Natural killer cell (primary cell): ENCODE data around the gene SOCS7. TPM values are rescaled to one million over a fixed set of nuclear protein-coding genes. Genes with fewer than 3 reads are reported as not detected.

Experiments used
- ATAC-seq, 3 donors: fragments of 150-1000 bp in 2 of 3; fragments of 200-7000 bp in 1 of 3; cut with Tn5 transposase; 1 replicate in 1 of 3; 2 replicates in 2 of 3; pipeline ENCODE4 v1.10.0; 2021; ENCODE audit warnings: mild to moderate bottlenecking in 2 of 3, moderate library complexity in 2 of 3
- DNase-seq, 2 donors: peaks; one replicate each; pipeline versions ENCODE4 v3.0.0 to v3.0.0-alpha.2; 2013 to 2021; ENCODE audit warnings: mixed read lengths in 1 of 2
- H3K27ac ChIP-seq: one replicate; pipeline ENCODE4 v1.5.1; 2013; ENCODE audit warnings: mild to moderate bottlenecking, low read length
- H3K27me3 ChIP-seq: one replicate; pipeline ENCODE4 v1.6.1; 2013; ENCODE audit warnings: low read length; ENCODE audit not compliant: control insufficient read depth, insufficient read depth
- H3K36me3 ChIP-seq: one replicate; pipeline ENCODE4 v1.6.1; 2013; ENCODE audit warnings: low read length; ENCODE audit not compliant: control insufficient read depth, insufficient read depth
- H3K4me1 ChIP-seq: one replicate; pipeline ENCODE4 v1.6.1; 2013; ENCODE audit warnings: low read length; ENCODE audit not compliant: control insufficient read depth, insufficient read depth
- H3K4me3 ChIP-seq: one replicate; pipeline ENCODE4 v1.5.1; 2013; ENCODE audit warnings: low read length
- H3K9me3 ChIP-seq: one replicate; pipeline ENCODE4 v1.6.1; 2013; ENCODE audit warnings: low read length; ENCODE audit not compliant: control insufficient read depth, insufficient read depth
- H3K27ac Mint-ChIP-seq, 2 donors: one replicate each; pipeline ENCODE4 v1.8.0; 2022; ENCODE audit warnings: mild to moderate bottlenecking in 2 of 2, mixed read lengths in 2 of 2, moderate library complexity in 1 of 2
- H3K27me3 Mint-ChIP-seq, 2 donors: one replicate each; pipeline ENCODE4 v1.8.0; 2022; ENCODE audit warnings: low read depth in 2 of 2, mixed read lengths in 2 of 2
- H3K36me3 Mint-ChIP-seq: one replicate; pipeline ENCODE4 v1.8.0; 2022; ENCODE audit warnings: mixed read lengths
- H3K4me1 Mint-ChIP-seq, 2 donors: one replicate each; pipeline ENCODE4 v1.8.0; 2022; ENCODE audit warnings: mixed read lengths in 2 of 2
- H3K4me3 Mint-ChIP-seq: one replicate; pipeline ENCODE4 v1.8.0; 2022; ENCODE audit warnings: mild to moderate bottlenecking, moderate library complexity, mixed read lengths
- H3K9me3 Mint-ChIP-seq, 2 donors: one replicate each; pipeline ENCODE4 v1.8.0; 2022; ENCODE audit warnings: mixed read lengths in 2 of 2
- CTCF ChIP-seq: fragments of 200-600 bp; IDR thresholded peaks from one replicate; pipeline ENCODE4 v1.8.0; 2022; ENCODE audit warnings: antibody characterized with exemption
- WGBS: methylation state at CpG from one replicate; pipeline ENCODE4 v1.1.7; 2013; ENCODE audit warnings: missing lambda C conversion rate; ENCODE audit not compliant: insufficient coverage; 5-methylcytosine and 5-hydroxymethylcytosine counted together
- intact Hi-C: fragments of 100-400 bp; cut with micrococcal nuclease; formaldehyde crosslinking; loops from one replicate; pipeline ENCODE4 v1.14.2; 2022
- total RNA-seq, 4 donors: library from RNA; stranded (reverse); fragments of 120-200 nt in 1 of 4; gene quantifications; one replicate each; pipeline versions ENCODE4 v1.2.3 to v1.2.4, GENCODE V29; 2013 to 2022

Gene SOCS7
- total RNA-seq, 3 donors from 2014 or later (not counting 1 experiment from before 2014, with no cell fraction given): 13.6 to 31.8 (median 21.2) TPM

GRCh38 chr17:38332735-38333134, 18.9 kb upstream of the SOCS7 start:
- Mint-ChIP-seq H3K4me3 (no peak overlapping the region), H3K27me3 (peaks cover 6 to 10% of the 10 kb centered on the region in 2 donors), H3K27ac (no peak overlapping the region), H3K4me1 (no peaks in the 10 kb centered on the region), H3K36me3 (no peaks in the 10 kb centered on the region), H3K9me3 (no peaks in the 10 kb centered on the region)
- TF ChIP-seq CTCF: no peak
- intact Hi-C loops: no loop called here
- 90% methylated on average over 7 of the region's 7 CpGs for WGBS
- no peaks in the 10 kb centered on the region for H3K9me3 ChIP-seq
- DNase-seq: no peak
- H3K4me3 ChIP-seq: no peak overlapping the region
- no peak overlapping the region for H3K27ac ChIP-seq
- H3K36me3 ChIP-seq: no peaks in the 10 kb centered on the region
- no peak for ATAC-seq
- no peaks in the 10 kb centered on the region for H3K4me1 ChIP-seq
- H3K27me3 ChIP-seq: no peaks in the 10 kb centered on the region

DNA sequence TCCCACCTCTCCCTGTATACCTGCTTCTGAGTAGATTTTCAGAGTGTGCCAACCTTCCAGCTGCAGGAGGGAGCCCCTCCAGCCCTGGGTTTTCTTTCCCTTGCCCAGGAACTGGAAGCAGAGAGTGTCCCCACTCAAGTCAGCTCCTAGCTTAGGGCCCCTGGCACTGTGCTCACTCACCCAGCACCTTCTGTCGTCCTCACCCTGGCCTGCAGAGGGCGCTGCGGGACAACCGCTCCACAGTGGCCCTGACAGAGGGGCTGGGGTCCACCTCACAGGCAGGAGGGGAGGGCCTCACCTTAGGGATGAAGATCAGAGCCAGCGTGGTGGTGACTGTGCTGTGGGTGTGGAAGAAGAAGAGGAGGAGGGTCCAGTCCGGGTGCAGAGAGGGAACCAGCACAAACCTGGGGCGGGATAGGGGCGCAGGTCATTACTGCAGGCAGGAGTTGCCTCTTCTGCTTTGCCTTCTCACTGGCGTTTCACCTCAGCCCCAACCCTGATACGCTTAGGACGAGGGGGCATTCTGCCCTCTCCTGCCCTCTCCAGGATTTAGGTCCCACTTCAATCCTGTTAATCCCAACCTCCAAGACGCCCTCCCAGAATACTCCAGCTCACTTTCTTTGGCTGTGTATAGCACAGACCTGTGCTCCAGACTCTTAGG, 17.9 kb upstream of the SOCS7 start:
- DNase-seq (peak in 1 of 2 donors; percentile 53), ATAC-seq (peak; percentile 31 to 57 (median 52))
- Mint-ChIP-seq H3K36me3 (no peaks in the 10 kb centered on the region), H3K27ac (no peak overlapping the region), H3K27me3 (peaks cover 6 to 10% of the 10 kb centered on the region in 2 donors), H3K4me1 (no peaks in the 10 kb centered on the region), H3K4me3 (no peak overlapping the region), H3K9me3 (no peaks in the 10 kb centered on the region)
- Histone ChIP-seq H3K27ac (no peak overlapping the region), H3K4me1 (no peaks in the 10 kb centered on the region), H3K9me3 (no peaks in the 10 kb centered on the region), H3K36me3 (no peaks in the 10 kb centered on the region), H3K4me3 (no peak overlapping the region), H3K27me3 (no peaks in the 10 kb centered on the region)
- WGBS: 56% methylated on average over 12 of the region's 12 CpGs
- intact Hi-C loops: no loop called here
- TF ChIP-seq CTCF: peak; percentile 31

DNA sequence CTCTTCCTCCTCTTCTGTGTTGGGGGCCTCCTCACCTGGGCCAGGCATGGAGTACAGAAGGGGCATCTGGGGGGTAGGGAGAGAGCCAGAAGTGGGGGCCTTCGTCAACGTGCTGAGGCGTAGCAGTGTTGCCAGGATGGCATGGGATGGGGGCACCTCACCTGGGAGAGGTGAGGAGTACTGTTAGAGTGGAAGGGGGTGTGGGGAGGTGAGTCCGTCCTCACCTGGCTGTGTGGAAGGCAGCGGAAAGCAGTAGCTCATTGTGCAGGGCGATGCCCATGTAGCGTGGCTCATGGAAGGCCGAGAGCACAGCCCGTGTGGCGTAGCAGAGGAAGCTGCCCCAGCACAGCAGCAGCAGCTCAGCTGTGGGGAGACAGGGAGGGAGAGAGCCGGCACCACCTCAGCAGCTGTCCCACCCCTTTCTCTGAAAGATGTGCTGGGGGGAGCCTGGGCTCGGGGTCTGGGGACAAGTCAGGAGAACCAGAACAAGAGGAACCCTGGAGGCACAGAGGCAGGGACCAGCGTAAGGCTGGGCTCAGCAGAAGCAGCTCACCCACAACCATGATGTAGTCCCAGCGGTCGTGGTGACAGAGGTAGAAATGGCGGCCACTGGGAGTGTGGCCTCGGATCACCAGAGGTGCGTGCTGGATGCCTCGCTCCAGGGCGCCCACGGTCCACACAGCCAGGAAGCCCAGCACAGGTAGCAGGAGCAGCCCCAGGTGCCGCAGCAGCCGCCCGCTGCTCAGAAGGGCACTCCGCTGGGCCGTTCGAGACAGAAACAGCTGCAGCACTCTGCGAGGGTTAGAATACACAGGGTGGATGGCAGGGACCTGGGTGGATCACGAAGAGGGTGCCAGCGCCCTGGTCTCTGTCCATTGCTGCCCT, 16.9 kb upstream of the SOCS7 start:
- no peaks in the 10 kb centered on the region for H3K36me3 ChIP-seq
- no peaks in the 10 kb centered on the region for H3K4me1 ChIP-seq
- no peak for TF ChIP-seq CTCF
- Mint-ChIP-seq H3K4me3 (no peak overlapping the region), H3K4me1 (no peaks in the 10 kb centered on the region), H3K27ac (no peak overlapping the region), H3K9me3 (no peaks in the 10 kb centered on the region), H3K27me3 (peaks cover 2 to 6% of the 10 kb centered on the region in 2 donors), H3K36me3 (no peaks in the 10 kb centered on the region)
- intact Hi-C loops: no loop called here
- H3K9me3 ChIP-seq: no peaks in the 10 kb centered on the region
- 89% methylated on average over 29 of the region's 30 CpGs for WGBS
- H3K27me3 ChIP-seq: no peaks in the 10 kb centered on the region
- DNase-seq (no peak), ATAC-seq (no peak)
- H3K4me3 ChIP-seq: no peak overlapping the region
- no peak overlapping the region for H3K27ac ChIP-seq
